ENCODE data around the gene SYNGR2. TPM values are rescaled to one million over a fixed set of nuclear protein-coding genes. Genes with fewer than 3 reads are reported as not detected.
A peak's percentile ranks its signal among the peaks of the same experiment; 100 is the strongest.

The SYNGR2 gene
- total RNA-seq, 3 donors from 2014 or later = 37.8 to 69.5 (median 64.2) TPM

DNA sequence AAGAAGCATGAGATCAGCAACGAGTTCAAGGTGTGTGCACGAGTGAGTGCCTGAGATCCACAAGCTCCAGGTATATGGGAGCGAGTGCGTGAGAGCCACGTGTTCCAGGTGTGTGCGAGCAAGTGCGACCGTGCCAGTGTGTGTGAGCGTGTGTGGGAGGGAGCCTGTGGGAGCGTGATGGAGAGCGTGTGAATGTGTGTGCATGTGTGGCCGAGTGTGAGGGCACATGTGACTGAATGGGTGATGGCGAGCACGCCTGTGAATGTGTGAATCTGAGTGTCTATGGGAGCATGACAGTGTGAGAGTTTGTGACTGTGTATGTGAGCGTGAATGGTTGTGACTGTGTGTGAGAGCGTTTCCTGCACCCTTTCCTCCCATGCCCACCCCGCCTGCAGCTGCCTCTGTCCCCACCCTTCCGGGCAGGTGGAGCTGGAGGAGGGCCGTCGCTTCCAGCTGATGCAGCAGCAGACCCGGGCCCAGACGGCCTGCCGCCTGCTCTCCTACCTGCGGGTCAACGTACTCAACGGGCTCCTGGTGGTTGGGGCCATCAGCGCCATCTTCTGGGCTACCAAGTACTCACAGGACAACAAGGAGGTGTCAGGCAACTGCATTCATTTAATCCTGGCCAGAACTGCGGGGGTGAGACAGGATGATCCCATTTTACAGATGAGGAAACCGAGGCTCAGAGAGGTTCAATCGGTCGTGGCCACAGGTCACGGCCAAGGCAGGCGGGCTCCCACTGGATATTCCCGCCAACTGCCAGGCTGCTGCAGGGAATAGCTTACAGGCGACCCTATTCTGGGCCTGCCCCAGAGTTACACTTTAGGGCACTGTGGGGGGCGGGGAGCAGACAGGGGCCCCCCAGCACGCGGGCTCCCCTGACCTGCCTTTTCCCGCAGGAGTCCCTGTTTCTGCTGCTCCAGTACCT is 34.1 kb upstream of the SYNGR2 start:
- TF ChIP-seq POLR2A (IDR thresholded peaks at IDR 0.05) = no peak
- TF ChIP-seq, protein P1, sequence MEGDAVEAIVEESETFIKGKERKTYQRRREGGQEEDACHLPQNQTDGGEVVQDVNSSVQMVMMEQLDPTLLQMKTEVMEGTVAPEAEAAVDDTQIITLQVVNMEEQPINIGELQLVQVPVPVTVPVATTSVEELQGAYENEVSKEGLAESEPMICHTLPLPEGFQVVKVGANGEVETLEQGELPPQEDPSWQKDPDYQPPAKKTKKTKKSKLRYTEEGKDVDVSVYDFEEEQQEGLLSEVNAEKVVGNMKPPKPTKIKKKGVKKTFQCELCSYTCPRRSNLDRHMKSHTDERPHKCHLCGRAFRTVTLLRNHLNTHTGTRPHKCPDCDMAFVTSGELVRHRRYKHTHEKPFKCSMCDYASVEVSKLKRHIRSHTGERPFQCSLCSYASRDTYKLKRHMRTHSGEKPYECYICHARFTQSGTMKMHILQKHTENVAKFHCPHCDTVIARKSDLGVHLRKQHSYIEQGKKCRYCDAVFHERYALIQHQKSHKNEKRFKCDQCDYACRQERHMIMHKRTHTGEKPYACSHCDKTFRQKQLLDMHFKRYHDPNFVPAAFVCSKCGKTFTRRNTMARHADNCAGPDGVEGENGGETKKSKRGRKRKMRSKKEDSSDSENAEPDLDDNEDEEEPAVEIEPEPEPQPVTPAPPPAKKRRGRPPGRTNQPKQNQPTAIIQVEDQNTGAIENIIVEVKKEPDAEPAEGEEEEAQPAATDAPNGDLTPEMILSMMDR (IDR thresholded peaks at IDR 0.05) = peak in 2 of 3 donors; percentile 41 to 49
- H3K9me3 ChIP-seq = no peaks in the 10 kb centered on the region
- no peaks in the 10 kb centered on the region for H3K27me3 ChIP-seq
- intact Hi-C loops (cut with DNase I; ENCODE audit: low total_unique reads) = no loop called here
- peaks cover 0 to 5% of the 10 kb centered on the region in 2 donors for H3K4me1 ChIP-seq
- no peaks in the 10 kb centered on the region for H3K36me3 ChIP-seq
- H3K27ac ChIP-seq = no peak overlapping the region
- no peak for DNase-seq (ENCODE audit: low spot score in 2 of 2)
- H3K4me3 ChIP-seq = no peak overlapping the region

DNA sequence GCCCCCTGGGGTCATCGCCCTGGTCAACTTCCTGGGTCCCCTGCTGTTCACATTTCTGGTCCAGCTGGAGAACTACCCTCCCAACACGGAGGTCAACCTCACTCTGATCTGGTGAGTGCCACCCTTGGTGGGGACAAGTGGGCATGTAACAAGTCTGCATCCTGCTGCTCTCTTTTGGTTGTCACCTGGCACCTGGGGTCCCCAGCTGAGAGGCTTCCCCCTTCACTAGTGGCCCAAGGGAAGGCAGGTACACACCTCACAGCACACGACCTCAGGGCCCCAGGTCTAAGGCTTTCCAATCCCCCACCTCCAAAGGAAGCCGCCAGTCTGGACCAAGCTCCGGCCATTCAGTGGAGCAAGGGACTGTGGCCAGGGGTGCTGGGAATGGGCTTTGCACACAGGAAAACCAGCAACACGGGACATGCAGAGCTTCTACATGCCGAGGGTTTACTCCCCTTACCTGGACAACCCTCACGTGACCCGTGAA is 33.4 kb upstream of the SYNGR2 start:
- Histone ChIP-seq H3K27ac (no peak overlapping the region), H3K4me3 (no peak overlapping the region), H3K27me3 (no peaks in the 10 kb centered on the region), H3K36me3 (no peaks in the 10 kb centered on the region), H3K9me3 (no peaks in the 10 kb centered on the region), H3K4me1 (peaks cover 0 to 5% of the 10 kb centered on the region in 2 donors)
- TF ChIP-seq POLR2A (IDR thresholded peaks at IDR 0.05) (no peak), POLR2AphosphoS5 (IDR thresholded peaks at IDR 0.05) (no peak)
- TF ChIP-seq, protein P1 (IDR thresholded peaks at IDR 0.05) = no peak
- no peak for DNase-seq (ENCODE audit: low spot score in 2 of 2)
- intact Hi-C loops (cut with DNase I; ENCODE audit: low total_unique reads) = no loop called here

DNA sequence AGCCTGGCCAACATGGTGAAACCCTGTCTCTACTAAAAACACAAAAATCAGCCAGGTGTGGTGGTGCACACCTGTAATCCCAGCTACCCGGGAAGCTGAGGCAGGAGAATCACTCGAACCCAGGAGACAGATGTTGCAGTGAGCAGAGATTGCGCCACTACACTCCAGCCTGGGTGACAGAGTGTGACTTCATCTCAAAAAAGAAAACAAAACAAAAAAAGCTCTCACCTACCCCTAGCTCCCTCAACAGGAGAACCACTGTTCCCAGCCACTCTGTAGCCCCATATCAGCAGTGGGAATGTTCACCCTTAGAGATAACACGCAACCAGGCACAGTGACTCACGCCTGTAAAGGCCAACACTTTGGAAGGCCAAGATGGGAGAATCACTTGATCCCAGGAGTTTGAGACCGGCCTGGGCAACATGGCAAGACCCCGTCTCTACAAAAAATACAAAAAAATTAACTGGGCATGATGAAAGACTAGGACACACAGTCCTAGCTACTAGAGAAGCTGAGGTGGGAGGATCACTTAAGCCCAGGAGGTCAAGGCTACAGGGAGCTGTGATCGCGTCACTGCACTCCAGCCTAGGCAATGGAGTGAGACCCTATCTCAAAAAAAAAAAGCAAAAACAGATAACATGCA is 32.4 kb upstream of the SYNGR2 start:
- DNase-seq (ENCODE audit: low spot score in 2 of 2) = no peak
- peaks cover 0 to 5% of the 10 kb centered on the region in 2 donors for H3K4me1 ChIP-seq
- H3K27me3 ChIP-seq = no peaks in the 10 kb centered on the region
- H3K4me3 ChIP-seq = no peak overlapping the region
- H3K9me3 ChIP-seq = no peaks in the 10 kb centered on the region
- TF ChIP-seq, protein P1 (IDR thresholded peaks at IDR 0.05) = no peak
- TF ChIP-seq POLR2A (IDR thresholded peaks at IDR 0.05) = no peak
- no peak for TF ChIP-seq POLR2AphosphoS5 (IDR thresholded peaks at IDR 0.05)
- intact Hi-C loops (cut with DNase I; ENCODE audit: low total_unique reads) = no loop called here
- H3K27ac ChIP-seq = no peak overlapping the region
- H3K36me3 ChIP-seq = no peaks in the 10 kb centered on the region

DNA sequence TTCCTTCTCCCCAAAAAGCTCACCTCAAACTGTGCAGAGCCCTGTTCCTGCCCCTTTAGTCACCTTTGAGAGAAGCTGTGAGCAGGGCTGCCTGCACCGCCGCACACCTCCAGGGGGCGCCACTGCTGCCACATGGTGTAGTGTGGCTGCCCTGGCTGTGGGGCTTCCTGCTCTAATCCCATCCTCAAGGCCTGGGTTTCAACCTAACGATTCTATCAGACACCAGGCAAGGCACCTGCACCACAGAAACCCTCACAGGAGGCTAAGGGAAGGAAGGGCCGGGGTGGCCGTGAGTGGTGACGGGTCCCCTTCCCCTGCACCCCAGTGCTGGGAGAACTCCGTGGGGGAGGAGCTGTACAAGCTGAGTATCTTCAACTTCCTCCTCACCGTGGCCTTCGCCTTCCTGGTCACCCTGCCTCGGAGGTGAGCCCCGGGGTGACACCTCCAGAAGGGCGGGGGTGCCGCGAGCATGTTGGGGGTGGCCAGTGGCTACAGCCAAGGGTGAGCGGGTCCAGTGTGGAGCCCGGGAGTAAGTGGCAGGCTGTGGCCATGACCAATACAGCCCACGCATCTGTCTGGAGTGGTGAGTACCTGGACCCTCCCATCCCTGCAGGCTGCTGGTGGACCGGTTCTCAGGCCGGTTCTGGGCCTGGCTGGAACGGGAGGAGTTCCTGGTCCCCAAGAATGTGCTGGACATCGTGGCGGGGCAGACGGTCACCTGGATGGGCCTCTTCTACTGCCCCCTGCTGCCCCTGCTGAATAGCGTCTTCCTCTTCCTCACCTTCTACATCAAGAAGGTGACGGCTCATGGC is 30.8 kb upstream of the SYNGR2 start:
- Histone ChIP-seq H3K4me1 (peaks cover 4 to 11% of the 10 kb centered on the region in 2 donors), H3K27ac (no peak overlapping the region)

More for the DNA sequence above, 30.8 kb upstream of the SYNGR2 start:
- no peaks in the 10 kb centered on the region for H3K27me3 ChIP-seq
- DNase-seq (ENCODE audit: low spot score in 2 of 2) = no peak
- H3K9me3 ChIP-seq = no peaks in the 10 kb centered on the region
- TF ChIP-seq POLR2AphosphoS5 (IDR thresholded peaks at IDR 0.05) (no peak), POLR2A (IDR thresholded peaks at IDR 0.05) (no peak)
- intact Hi-C loops (cut with DNase I; ENCODE audit: low total_unique reads) = no loop called here
- H3K4me3 ChIP-seq = no peak overlapping the region
- H3K36me3 ChIP-seq = no peaks in the 10 kb centered on the region

Measured in breast epithelium (tissue), 4 donors.